HEK293 (cell line): Measurements from ENCODE around the gene LINC00632.

ENCODE experiments used
- CTCF ChIA-PET: fragments of 350-600 bp; formaldehyde crosslinking; extraction: SDS; loops from one replicate; lab custom pipeline; 2021; ENCODE audit warnings: antibody characterized with exemption; lab: Yijun Ruan, JAX
- POLR2A ChIA-PET: fragments of 300-600 bp; formaldehyde crosslinking; extraction: SDS; loops from one replicate; lab custom pipeline; 2020; ENCODE audit warnings: antibody characterized with exemption, inconsistent platforms; lab: Yijun Ruan, JAX
- H3K27ac ChIP-seq: fragments of 200-500 bp; sonication (Bioruptor generic); 2 replicates; pipeline ENCODE4 v1.5.1; 2014; ENCODE audit warnings: low read depth, low read length, control low read depth, inconsistent platforms; ENCODE audit errors: extremely low read depth
- H3K36me3 ChIP-seq, 2 experiments: fragments of 200-500 bp in 1 of 2; sonication (Bioruptor generic) in 1 of 2; 1 replicate in 1 of 2; 2 replicates in 1 of 2; pipeline ENCODE4 v1.5.1; 2014 to 2017; ENCODE audit warnings: inconsistent platforms in 2 of 2, low read length in 2 of 2; ENCODE audit not compliant: control insufficient read depth in 2 of 2, insufficient read depth in 1 of 2
- H3K4me1 ChIP-seq: fragments of 200-500 bp; sonication (Bioruptor generic); 2 replicates; pipeline ENCODE4 v1.5.1; 2014; ENCODE audit warnings: mild to moderate bottlenecking, low read length, inconsistent platforms; ENCODE audit not compliant: control insufficient read depth, insufficient read depth
- H3K4me3 ChIP-seq: 2 replicates; pipeline ENCODE4 v1.5.1; 2011; ENCODE audit warnings: low read depth, mild to moderate bottlenecking, control low read depth, low read length, moderate library complexity
- H3K9me3 ChIP-seq: fragments of 200-500 bp; sonication (Bioruptor generic); 2 replicates; pipeline ENCODE4 v1.5.1; 2014; ENCODE audit warnings: low read depth, low read length, inconsistent platforms; ENCODE audit not compliant: control insufficient read depth, insufficient read depth
- BCL11B ChIP-seq: fragments of 450-650 bp; formaldehyde crosslinking; IDR thresholded peaks from 2 replicates; pipeline ENCODE4 v1.5.1; 2016; ENCODE audit warnings: low read depth, missing biosample characterization, missing genetic modification characterization
- ELK4 ChIP-seq: IDR thresholded peaks from 2 replicates; pipeline ENCODE4 v1.6.1; 2011; ENCODE audit warnings: mild to moderate bottlenecking, low read depth, low read length, borderline replicate concordance
- KLF7 ChIP-seq: fragments of 450-650 bp; formaldehyde crosslinking; IDR thresholded peaks from 2 replicates; pipeline ENCODE4 v1.5.1; 2016; ENCODE audit warnings: missing biosample characterization, missing genetic modification characterization, borderline replicate concordance
- KLF8 ChIP-seq: fragments of 450-650 bp; formaldehyde crosslinking; IDR thresholded peaks from 2 replicates; pipeline ENCODE4 v1.5.1; 2016; ENCODE audit warnings: missing biosample characterization, missing genetic modification characterization
- PRDM4 ChIP-seq: fragments of 450-650 bp; formaldehyde crosslinking; IDR thresholded peaks from 2 replicates; pipeline ENCODE4 v1.5.1; 2017; ENCODE audit warnings: missing biosample characterization, missing genetic modification characterization
- RBAK ChIP-seq: fragments of 450-650 bp; formaldehyde crosslinking; IDR thresholded peaks from 2 replicates; pipeline ENCODE4 v1.5.1; 2016; ENCODE audit warnings: missing biosample characterization, missing genetic modification characterization
- SALL2 ChIP-seq: fragments of 450-650 bp; formaldehyde crosslinking; IDR thresholded peaks from 2 replicates; pipeline ENCODE4 v1.5.0; 2017; ENCODE audit warnings: missing biosample characterization, mild to moderate bottlenecking, missing genetic modification characterization, borderline replicate concordance
- SCRT2 ChIP-seq: fragments of 450-650 bp; formaldehyde crosslinking; IDR thresholded peaks from 2 replicates; pipeline ENCODE4 v1.5.1; 2016; ENCODE audit warnings: missing biosample characterization, missing genetic modification characterization
- YY1 ChIP-seq: fragments of 450-650 bp; formaldehyde crosslinking; IDR thresholded peaks from 2 replicates; pipeline ENCODE4 v1.5.1; 2018; ENCODE audit warnings: missing biosample characterization, missing genetic modification characterization
- YY2 ChIP-seq: fragments of 450-650 bp; formaldehyde crosslinking; IDR thresholded peaks from 2 replicates; pipeline ENCODE4 v1.5.1; 2016; ENCODE audit warnings: missing biosample characterization, missing genetic modification characterization
- ZBTB26 ChIP-seq: fragments of 450-650 bp; formaldehyde crosslinking; optimal IDR thresholded peaks from 2 replicates; pipeline ENCODE3; 2016; ENCODE audit warnings: missing biosample characterization, mild to moderate bottlenecking, missing genetic modification characterization
- ZBTB49 ChIP-seq: fragments of 450-650 bp; formaldehyde crosslinking; IDR thresholded peaks from 2 replicates; pipeline ENCODE4 v1.5.1; 2016; ENCODE audit warnings: missing biosample characterization, missing genetic modification characterization, low read depth
- ZBTB6 ChIP-seq: fragments of 450-650 bp; formaldehyde crosslinking; IDR thresholded peaks from 2 replicates; pipeline ENCODE4 v1.5.1; 2017; ENCODE audit warnings: missing biosample characterization, missing genetic modification characterization
- ZNF169 ChIP-seq: fragments of 450-650 bp; formaldehyde crosslinking; IDR thresholded peaks from 2 replicates; pipeline ENCODE4 v1.5.1; 2016; ENCODE audit warnings: missing biosample characterization, missing genetic modification characterization
- ZNF19 ChIP-seq: fragments of 450-650 bp; formaldehyde crosslinking; IDR thresholded peaks from 2 replicates; pipeline ENCODE4; 2016; ENCODE audit warnings: missing biosample characterization, missing genetic modification characterization, low read depth
- ZNF335 ChIP-seq: fragments of 450-650 bp; formaldehyde crosslinking; conservative IDR thresholded peaks from 2 replicates; pipeline ENCODE4 v1.5.1; 2016; ENCODE audit warnings: missing biosample characterization, missing genetic modification characterization
- ZNF366 ChIP-seq: fragments of 450-650 bp; formaldehyde crosslinking; conservative IDR thresholded peaks from 2 replicates; pipeline ENCODE4 v1.5.1; 2016; ENCODE audit warnings: missing biosample characterization, missing genetic modification characterization
- ZNF549 ChIP-seq: fragments of 450-650 bp; IDR thresholded peaks from 2 replicates; pipeline ENCODE4 v1.5.1; 2018; ENCODE audit warnings: missing biosample characterization, missing genetic modification characterization, mild to moderate bottlenecking, inconsistent platforms, moderate library complexity
- ZNF600 ChIP-seq: fragments of 450-650 bp; formaldehyde crosslinking; IDR thresholded peaks from 2 replicates; pipeline ENCODE4 v1.5.1; 2016; ENCODE audit warnings: missing biosample characterization, missing genetic modification characterization
- ZNF701 ChIP-seq: fragments of 450-650 bp; formaldehyde crosslinking; IDR thresholded peaks from 2 replicates; pipeline ENCODE4 v1.5.1; 2016; ENCODE audit warnings: missing biosample characterization, missing genetic modification characterization
- ZNF707 ChIP-seq: fragments of 450-650 bp; formaldehyde crosslinking; IDR thresholded peaks from 2 replicates; pipeline ENCODE4 v1.5.1; 2016; ENCODE audit warnings: missing biosample characterization, missing genetic modification characterization
- ZNF768 ChIP-seq: fragments of 450-650 bp; formaldehyde crosslinking; IDR thresholded peaks from 2 replicates; pipeline ENCODE4 v1.5.1; 2018; ENCODE audit warnings: missing biosample characterization, mild to moderate bottlenecking, missing genetic modification characterization
- ZNF777 ChIP-seq: fragments of 450-650 bp; formaldehyde crosslinking; IDR thresholded peaks from 2 replicates; pipeline ENCODE4 v1.5.1; 2017; ENCODE audit warnings: missing biosample characterization, missing genetic modification characterization, borderline replicate concordance
- ZNF785 ChIP-seq: fragments of 450-650 bp; formaldehyde crosslinking; IDR thresholded peaks from 2 replicates; pipeline ENCODE4 v1.5.1; 2016; ENCODE audit warnings: missing biosample characterization, missing genetic modification characterization
- ZNF830 ChIP-seq: fragments of 450-650 bp; IDR thresholded peaks from 2 replicates; pipeline ENCODE4 v1.5.0; 2018; ENCODE audit warnings: missing biosample characterization, missing genetic modification characterization, low read depth, mild to moderate bottlenecking, moderate library complexity
- ZSCAN16 ChIP-seq: fragments of 450-650 bp; formaldehyde crosslinking; IDR thresholded peaks from 2 replicates; pipeline ENCODE4 v1.5.1; 2016; ENCODE audit warnings: missing biosample characterization, missing genetic modification characterization
- ZSCAN18 ChIP-seq: fragments of 450-650 bp; formaldehyde crosslinking; IDR thresholded peaks from 2 replicates; pipeline ENCODE4 v1.5.1; 2016; ENCODE audit warnings: missing biosample characterization, missing genetic modification characterization
- ZSCAN30 ChIP-seq: fragments of 450-650 bp; IDR thresholded peaks from 2 replicates; pipeline ENCODE4 v1.5.1; 2018; ENCODE audit warnings: missing biosample characterization, mild to moderate bottlenecking, missing genetic modification characterization, moderate library complexity

Gene LINC00632

GRCh38 chrX:140794642-140795041, 85.1 kb downstream of the LINC00632 start:
- CTCF ChIA-PET: interaction anchor here (0.7 kb wide), 1 partner anchor 33 kb away, joined by 3 read pairs; no protein-coding TSS in a partner anchor
- no peak overlapping the region for H3K4me3 ChIP-seq
- no peak for TF ChIP-seq YY2
- no peak for TF ChIP-seq ZNF830 (tag by site-specific recombination)
- TF ChIP-seq BCL11B: no peak
- TF ChIP-seq ZNF169 (tag by site-specific recombination): no peak
- TF ChIP-seq ZNF600 (tag by site-specific recombination): no peak
- TF ChIP-seq ZNF768 (tag by site-specific recombination): no peak
- no peak for TF ChIP-seq ZNF707 (tag by site-specific recombination)
- TF ChIP-seq SCRT2: no peak
- TF ChIP-seq ZBTB49 (tag by site-specific recombination): no peak
- no peak for TF ChIP-seq KLF8 (tag by site-specific recombination)
- TF ChIP-seq ZSCAN16 (tag by site-specific recombination): no peak
- TF ChIP-seq YY1 (tag by site-specific recombination): no peak
- TF ChIP-seq ZSCAN30 (tag by site-specific recombination): no peak
- TF ChIP-seq ZNF701 (tag by site-specific recombination): no peak
- TF ChIP-seq ZNF549: no peak

GRCh38 chrX:140799216-140799615, 89.7 kb downstream of the LINC00632 start:
- H3K9me3 ChIP-seq: no peaks in the 10 kb centered on the region; the same call in 1 of the 2 replicates
- H3K36me3 ChIP-seq: no peaks in the 10 kb centered on the region
- ChIA-PET CTCF (no interaction called here), POLR2A (no interaction called here)
- H3K4me3 ChIP-seq: no peak overlapping the region
- no peak overlapping the region for H3K27ac ChIP-seq
- H3K4me1 ChIP-seq: no peaks in the 10 kb centered on the region
- TF ChIP-seq ZSCAN18 (tag by site-specific recombination) (no peak), ZBTB26 (tag by site-specific recombination) (no peak), SALL2 (no peak), KLF7 (tag by site-specific recombination) (no peak), ZNF785 (no peak), ZBTB6 (tag by site-specific recombination) (no peak), ZNF366 (tag by site-specific recombination) (no peak), PRDM4 (tag by site-specific recombination) (no peak), ZNF777 (tag by site-specific recombination) (no peak), RBAK (tag by site-specific recombination) (no peak), ZNF335 (tag by site-specific recombination) (no peak), ZNF19 (no peak), ELK4 (no peak)

More at GRCh38 chrX:140794642-140795041, 85.1 kb downstream of the LINC00632 start:
- Histone ChIP-seq H3K9me3 (no peaks in the 10 kb centered on the region; the same call in 1 of the 2 replicates), H3K4me1 (no peaks in the 10 kb centered on the region), H3K27ac (no peak overlapping the region), H3K36me3 (no peaks in the 10 kb centered on the region)
- POLR2A ChIA-PET: no interaction called here
